Kidney (tissue), 14 donors: ENCODE data around the gene CTDP1. TPM values are rescaled to one million over a fixed set of nuclear protein-coding genes. Genes with fewer than 3 reads are reported as not detected.

Experiments used
- DNase-seq, 5 donors: peaks; one replicate each; pipeline ENCODE4 v3.0.0-alpha.2; 2013 to 2020
- FAIRE-seq: peaks from 2 replicates; lab custom pipeline; 2012; peaks lifted over from hg19 to GRCh38; lab: Jason Lieb, UNC
- H3K27ac ChIP-seq, 2 donors: one replicate each; pipeline ENCODE4 v1.7.0; 2013; ENCODE audit warnings: low read depth in 2 of 2, low read length in 2 of 2, inconsistent platforms in 1 of 2
- H3K27me3 ChIP-seq: one replicate; pipeline ENCODE4 v1.7.1; 2013; ENCODE audit warnings: low read length, inconsistent platforms; ENCODE audit not compliant: control insufficient read depth, insufficient read depth
- H3K36me3 ChIP-seq, 3 donors: one replicate each; pipeline versions ENCODE4 v1.7.0 to v1.7.1; 2013; ENCODE audit warnings: low read length in 3 of 3, control low read depth in 1 of 3, inconsistent platforms in 1 of 3; ENCODE audit not compliant: insufficient read depth in 3 of 3, control insufficient read depth in 2 of 3
- H3K4me1 ChIP-seq, 3 donors: one replicate each; pipeline versions ENCODE4 v1.7.0 to v1.7.1; 2013; ENCODE audit warnings: low read length in 3 of 3, inconsistent platforms in 1 of 3, low read depth in 1 of 3; ENCODE audit not compliant: control insufficient read depth in 2 of 3, insufficient read depth in 2 of 3
- H3K4me3 ChIP-seq, 3 donors: one replicate each; pipeline versions ENCODE4 v1.7.0 to v1.8.1; 2013; ENCODE audit warnings: low read length in 3 of 3, control low read depth in 1 of 3, inconsistent platforms in 1 of 3
- H3K9ac ChIP-seq, 3 donors: one replicate each; pipeline versions ENCODE4 v1.7.0 to v1.7.1; 2013; ENCODE audit warnings: low read length in 3 of 3, control low read depth in 1 of 3, inconsistent platforms in 1 of 3
- H3K9me3 ChIP-seq, 3 donors: one replicate each; pipeline versions ENCODE4 v1.7.0 to v1.7.1; 2013; ENCODE audit warnings: low read length in 3 of 3, control low read depth in 1 of 3, inconsistent platforms in 1 of 3; ENCODE audit not compliant: control insufficient read depth in 2 of 3, insufficient read depth in 1 of 3
- intact Hi-C: fragments of 100-400 bp; cut with DNase I; formaldehyde crosslinking; loops from one replicate; pipeline ENCODE4 v1.11.1; 2022
- polyA plus RNA-seq: library from polyadenylated mRNA; stranded (reverse); fragments of 350-450 nt; fragmentation: Illumina TruSeq; extraction: RNeasy Lipid Tissue Mini Kit (QIAGEN cat#74804); gene quantifications from one replicate; pipeline ENCODE4 v1.2.3, GENCODE V29; 2014; ENCODE audit warnings: low read depth, low replicate concordance; ENCODE audit not compliant: insufficient read depth
- total RNA-seq: library from RNA; stranded (reverse); fragmentation: NEBNext Ultra II Directional; extraction: Animal tissue kit (Norgen Biotek cat#: 25700); gene quantifications from one replicate; pipeline ENCODE4 v1.2.1, GENCODE V29; 2021
- TF ChIP-seq, protein P1 (sequence below): IDR thresholded peaks from 3 replicates; pipeline ENCODE4 v1.5.1; 2012; ENCODE audit warnings: mild to moderate bottlenecking, moderate library complexity, borderline replicate concordance; ENCODE audit not compliant: insufficient read depth; ENCODE audit errors: extremely low read depth
- donor health status: control.
- donor health status: control.
- donor health status: control.
- donor health status: control.
- donor health status: control.
- donor health status: DM: yes; HTN: yes; CAD: no.
- donor health status: Normal renal cell carcinoma (clear cell type).

Gene CTDP1
- total and polyA plus RNA-seq, 2 donors from 2014 or later: 11.1 to 21.8 TPM

DNA sequence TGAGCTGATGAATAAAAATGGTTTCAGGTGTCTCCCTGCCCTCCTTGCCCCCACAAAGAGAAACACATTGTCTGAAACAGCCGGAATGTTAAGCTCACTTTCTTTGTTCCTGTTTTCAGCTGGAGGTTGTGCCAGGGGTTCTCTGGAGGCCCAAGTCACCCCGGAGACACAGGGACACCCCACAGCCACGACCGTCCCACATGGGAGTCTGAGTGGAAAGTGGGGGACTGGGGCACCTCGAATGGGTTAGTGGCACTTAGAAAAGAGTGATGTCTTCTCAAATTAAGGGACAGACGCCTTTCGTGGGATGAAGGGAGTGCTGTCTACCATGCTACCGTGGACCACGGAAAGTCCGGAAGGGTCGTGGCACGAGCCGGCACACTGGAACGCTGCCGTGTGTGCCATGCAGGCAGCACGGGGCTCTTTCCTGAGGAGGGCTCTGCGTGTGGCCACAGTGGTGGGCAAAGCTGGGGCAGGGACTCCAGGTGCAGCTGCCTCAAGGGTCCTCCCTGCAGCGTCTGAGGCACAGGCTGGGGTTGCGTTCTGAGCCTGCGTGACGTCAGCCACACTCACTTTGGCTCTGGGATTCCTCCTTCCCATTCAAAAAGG is 39.4 kb upstream of the CTDP1 start:
- no peak overlapping the region for H3K4me3 ChIP-seq
- H3K9ac ChIP-seq: no peak overlapping the region
- H3K9me3 ChIP-seq: no peaks in the 10 kb centered on the region
- H3K36me3 ChIP-seq: no peaks in the 10 kb centered on the region
- DNase-seq (no peak), FAIRE-seq (no peak)
- no peaks in the 10 kb centered on the region for H3K4me1 ChIP-seq
- TF ChIP-seq, protein P1, sequence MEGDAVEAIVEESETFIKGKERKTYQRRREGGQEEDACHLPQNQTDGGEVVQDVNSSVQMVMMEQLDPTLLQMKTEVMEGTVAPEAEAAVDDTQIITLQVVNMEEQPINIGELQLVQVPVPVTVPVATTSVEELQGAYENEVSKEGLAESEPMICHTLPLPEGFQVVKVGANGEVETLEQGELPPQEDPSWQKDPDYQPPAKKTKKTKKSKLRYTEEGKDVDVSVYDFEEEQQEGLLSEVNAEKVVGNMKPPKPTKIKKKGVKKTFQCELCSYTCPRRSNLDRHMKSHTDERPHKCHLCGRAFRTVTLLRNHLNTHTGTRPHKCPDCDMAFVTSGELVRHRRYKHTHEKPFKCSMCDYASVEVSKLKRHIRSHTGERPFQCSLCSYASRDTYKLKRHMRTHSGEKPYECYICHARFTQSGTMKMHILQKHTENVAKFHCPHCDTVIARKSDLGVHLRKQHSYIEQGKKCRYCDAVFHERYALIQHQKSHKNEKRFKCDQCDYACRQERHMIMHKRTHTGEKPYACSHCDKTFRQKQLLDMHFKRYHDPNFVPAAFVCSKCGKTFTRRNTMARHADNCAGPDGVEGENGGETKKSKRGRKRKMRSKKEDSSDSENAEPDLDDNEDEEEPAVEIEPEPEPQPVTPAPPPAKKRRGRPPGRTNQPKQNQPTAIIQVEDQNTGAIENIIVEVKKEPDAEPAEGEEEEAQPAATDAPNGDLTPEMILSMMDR: no peak
- H3K27ac ChIP-seq: no peak overlapping the region
- intact Hi-C loops: loop anchor here (5.0 kb wide), 1 partner anchor 258 kb away; no protein-coding TSS in a partner anchor
- peaks cover 2% of the 10 kb centered on the region for H3K27me3 ChIP-seq

DNA sequence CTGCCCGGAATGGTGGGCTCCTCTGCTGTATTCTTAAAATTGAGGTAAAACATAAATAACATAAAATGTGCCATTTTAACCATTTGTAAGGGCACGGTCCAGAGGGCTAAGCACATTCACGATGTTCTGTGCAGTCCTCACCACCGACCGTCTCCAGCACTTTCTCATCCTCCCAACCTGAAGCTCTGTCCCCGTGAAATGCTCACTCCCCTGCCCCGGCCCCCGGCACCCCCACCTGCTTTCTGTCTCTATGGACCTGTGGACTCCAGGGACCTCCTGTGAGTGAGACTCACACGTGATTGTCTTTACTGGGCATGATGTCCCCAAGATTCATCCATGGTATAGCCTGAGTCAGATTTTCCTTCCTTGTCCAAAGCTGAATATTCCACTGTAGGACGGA is 38.7 kb upstream of the CTDP1 start:
- no peak overlapping the region for H3K9ac ChIP-seq
- no peaks in the 10 kb centered on the region for H3K36me3 ChIP-seq
- intact Hi-C loops: loop anchor here (5.0 kb wide), 1 partner anchor 259 kb away; no protein-coding TSS in a partner anchor
- H3K4me1 ChIP-seq: no peaks in the 10 kb centered on the region
- FAIRE-seq (no peak), DNase-seq (no peak)
- no peaks in the 10 kb centered on the region for H3K9me3 ChIP-seq
- H3K27ac ChIP-seq: no peak overlapping the region
- TF ChIP-seq, protein P1: no peak
- peaks cover 2% of the 10 kb centered on the region for H3K27me3 ChIP-seq
- H3K4me3 ChIP-seq: no peak overlapping the region

DNA sequence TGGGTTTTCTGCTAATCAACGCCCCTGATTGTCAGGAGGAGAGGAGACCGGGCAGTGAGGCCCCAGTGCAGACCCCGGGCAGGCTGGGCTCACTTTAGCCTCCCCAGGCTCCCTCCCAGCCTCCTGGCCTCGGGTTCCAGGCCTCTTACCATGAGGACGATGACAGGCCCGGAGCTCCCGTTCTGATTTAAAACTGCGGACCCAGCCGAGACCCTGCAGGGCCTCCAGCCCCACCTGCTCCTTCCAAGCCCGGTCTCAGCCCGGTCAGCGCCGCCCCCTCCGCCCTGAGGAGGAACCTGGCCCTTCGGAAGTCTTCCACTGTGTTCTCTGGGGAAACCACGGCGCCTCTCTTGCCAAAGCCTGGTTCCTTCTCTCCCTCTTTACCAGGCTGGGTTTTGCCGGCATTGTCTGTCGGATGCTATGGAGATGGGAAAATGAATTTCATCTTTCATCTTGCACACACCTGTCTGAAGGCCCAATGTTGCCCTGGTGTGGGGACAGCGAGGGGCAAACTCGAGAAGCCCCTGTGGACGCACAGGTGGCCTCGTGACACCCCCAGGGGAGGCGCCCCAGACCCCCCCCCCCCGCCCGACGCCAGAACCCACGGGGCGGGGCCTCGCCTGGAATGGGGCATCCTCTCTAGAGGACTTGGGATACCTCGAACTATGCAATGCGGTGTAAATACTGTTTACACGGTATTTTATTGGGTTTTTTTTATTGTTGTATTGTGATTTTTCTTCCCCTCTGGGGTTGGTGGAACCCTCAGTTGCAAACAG is 37.7 kb upstream of the CTDP1 start:
- no peak for FAIRE-seq
- no peak overlapping the region for H3K27ac ChIP-seq
- DNase-seq: no peak
- H3K4me1 ChIP-seq: no peaks in the 10 kb centered on the region
- no peak overlapping the region for H3K9ac ChIP-seq
- H3K9me3 ChIP-seq: no peaks in the 10 kb centered on the region
- intact Hi-C loops: loop anchor here (5.0 kb wide), 1 partner anchor 260 kb away; no protein-coding TSS in a partner anchor
- H3K4me3 ChIP-seq: no peak overlapping the region
- peaks cover 2% of the 10 kb centered on the region for H3K27me3 ChIP-seq
- TF ChIP-seq, protein P1: no peak
- H3K36me3 ChIP-seq: no peaks in the 10 kb centered on the region
